Occipital lobe (tissue), 2 donors: ENCODE data around the gene KCNMA1. TPM values are rescaled to one million over a fixed set of nuclear protein-coding genes. Genes with fewer than 3 reads are reported as not detected.
"Not testable (repeated sequence)": the region's sequence is repeated elsewhere in the genome, so short reads cannot be mapped to it uniquely, and the experiment has no call there.

Source experiments
- DNase-seq: peaks from one replicate; lab custom pipeline; 2025; lab: John Stamatoyannopoulos, UW
- total RNA-seq: library from RNA; depleted of rRNA; stranded (reverse); fragments of >200 nt; gene quantifications from one replicate; pipeline ENCODE4 v1.2.3, GENCODE V29; 2014

Gene KCNMA1
- total RNA-seq, 1 donor from 2014 or later: 43.0 TPM

DNA sequence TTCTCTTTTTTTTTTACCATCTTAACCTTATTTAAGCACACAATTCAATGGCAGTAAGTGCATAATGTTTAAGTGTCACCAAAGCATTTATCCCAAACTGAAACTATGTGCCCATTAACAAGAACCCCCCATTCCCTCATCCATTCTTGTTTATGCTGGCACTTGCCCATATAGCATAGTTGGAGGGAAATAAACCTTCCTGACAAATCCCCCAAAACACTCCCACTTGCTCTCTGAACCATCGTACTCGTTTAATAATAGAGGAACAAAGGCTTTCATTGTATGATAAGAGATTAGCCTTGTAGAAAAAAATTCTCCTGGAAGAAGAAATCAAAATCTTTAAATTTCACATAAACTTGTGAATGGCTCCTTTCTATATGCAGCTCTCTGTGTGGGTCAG is 26.4 kb upstream of the KCNMA1 start:
- no peak for DNase-seq

DNA sequence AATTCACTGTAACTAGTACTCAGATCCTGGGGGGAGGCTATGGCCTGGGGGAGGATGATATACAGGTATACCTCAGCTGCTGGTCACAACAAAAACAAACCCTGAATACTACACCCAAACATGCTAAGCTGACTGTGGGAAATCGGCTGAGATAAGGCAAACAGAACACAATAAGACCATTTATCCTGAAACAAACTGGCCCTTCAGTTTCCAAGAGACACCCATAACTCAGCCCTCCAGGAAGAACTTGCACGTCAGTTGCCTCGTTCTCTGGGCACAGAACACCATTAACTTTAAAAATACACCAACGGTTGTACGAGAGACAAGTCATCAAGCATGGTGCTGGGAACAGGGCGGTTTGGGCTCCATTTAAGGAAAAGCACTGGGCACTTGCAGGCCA is 24.1 kb upstream of the KCNMA1 start:
- no peak for DNase-seq

DNA sequence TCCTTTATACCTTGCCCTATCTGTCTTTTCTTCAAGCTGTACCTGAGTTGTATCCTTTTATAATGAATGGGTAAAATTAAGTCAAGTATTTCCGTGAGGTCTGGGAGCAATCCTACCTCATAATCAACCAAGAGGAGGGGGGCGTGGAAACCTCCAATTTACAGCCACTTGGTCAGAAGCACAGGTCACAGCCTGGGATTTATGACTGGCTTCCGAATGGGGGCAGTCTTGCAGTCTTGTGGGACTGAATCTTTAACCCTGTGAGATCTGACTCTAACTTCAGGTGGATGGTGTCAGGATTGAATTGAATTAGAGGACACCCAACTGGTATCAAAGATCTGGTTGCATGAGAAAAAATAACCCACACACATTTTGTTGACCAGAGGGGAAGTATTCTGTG is 23.5 kb upstream of the KCNMA1 start:
- DNase-seq: no peak

DNA sequence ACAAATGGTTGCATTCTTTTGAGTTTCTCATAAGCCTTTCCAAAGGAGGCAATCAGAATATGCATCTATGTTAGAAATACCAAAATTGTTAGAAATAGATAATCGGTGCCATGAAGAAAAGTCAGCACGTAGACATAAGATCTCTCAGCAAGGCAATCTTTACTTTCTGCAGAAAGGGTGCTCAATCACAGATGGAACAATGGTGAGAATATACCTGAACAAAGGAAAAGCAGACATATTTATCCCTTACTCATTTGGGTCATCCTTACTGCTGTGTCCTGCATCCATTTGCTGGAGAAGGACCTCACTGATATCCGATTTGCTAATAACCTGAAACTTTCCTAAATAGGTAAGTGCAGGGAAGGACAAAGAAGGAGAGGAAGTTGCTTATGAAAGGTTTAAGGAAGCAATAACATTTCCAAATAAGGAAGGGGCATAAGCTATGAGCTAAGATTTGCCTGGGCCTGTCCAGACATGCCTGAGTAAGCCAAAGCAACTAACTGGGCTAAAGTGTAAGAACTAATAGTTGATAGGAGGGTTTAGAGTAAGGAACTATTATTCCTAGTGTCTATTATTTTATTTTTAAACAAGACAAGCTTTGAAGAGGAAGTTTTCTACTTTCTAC is 21.6 kb upstream of the KCNMA1 start:
- not testable (repeated sequence) for DNase-seq

DNA sequence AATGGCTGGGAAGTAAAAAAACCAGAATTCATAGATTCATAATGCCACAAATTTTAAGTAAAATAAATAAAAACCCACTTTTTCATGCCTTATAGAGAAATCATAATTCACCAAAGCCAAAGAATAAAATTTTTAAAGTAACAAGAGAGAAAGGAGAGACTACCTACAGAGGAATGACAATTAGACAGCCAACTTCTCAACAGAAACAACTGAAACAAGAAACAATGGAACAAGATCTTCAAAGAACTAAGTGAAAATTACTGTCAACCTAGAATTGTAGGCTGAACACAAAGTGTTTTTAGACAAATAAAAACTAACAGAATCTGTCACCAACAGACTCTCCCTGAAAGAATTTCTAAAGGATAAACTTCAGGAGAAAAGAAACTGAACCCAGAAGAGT is 15.6 kb upstream of the KCNMA1 start:
- no peak for DNase-seq

DNA sequence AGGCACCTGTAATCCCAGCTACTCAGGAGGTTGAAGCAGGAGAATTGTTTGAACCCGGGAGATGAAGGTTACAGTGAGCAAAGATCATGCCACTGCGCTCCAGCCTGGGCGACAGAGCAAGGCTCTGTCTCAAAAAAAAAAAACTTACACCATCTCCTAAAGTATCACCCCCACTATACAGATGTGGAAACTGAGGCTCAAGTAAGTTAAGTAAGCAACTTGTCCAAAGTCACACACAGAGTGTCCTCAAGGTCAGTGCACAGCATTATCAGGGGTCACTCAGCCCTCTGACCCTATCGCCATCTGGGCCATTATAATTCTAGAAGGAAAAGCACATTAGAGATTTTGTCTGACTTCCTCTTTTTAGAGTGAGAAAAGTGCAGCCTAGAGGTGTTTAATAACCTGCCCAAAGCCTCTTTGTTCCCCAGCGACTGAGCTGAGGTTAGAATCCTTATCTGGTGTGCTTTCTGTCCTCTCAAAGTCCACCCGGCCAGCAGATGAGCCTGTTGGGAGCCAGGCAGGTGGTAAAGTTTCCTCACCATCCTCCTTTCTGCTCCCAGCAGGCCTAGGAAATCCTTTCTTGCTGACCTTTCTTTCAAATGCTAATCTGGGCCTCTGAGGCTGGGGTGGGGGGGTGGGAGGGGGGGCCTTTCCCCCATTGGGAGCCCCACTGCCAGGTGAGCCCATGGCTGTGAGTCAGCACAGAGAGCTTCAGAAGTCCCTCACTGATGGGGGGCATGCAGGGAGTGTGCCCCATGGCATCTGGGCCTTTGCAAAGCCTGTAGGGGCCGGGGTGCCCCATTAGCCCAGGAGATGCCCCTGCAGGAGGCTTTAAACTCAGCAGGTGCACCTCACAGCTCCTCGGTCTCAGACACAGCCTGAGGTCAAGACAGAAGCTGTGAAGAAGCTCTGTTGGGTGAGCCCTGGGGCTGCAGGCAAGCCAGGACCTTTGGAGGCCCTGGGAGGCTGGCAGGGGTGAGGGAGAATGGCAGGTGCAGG is 12.0 kb upstream of the KCNMA1 start:
- DNase-seq: no peak

DNA sequence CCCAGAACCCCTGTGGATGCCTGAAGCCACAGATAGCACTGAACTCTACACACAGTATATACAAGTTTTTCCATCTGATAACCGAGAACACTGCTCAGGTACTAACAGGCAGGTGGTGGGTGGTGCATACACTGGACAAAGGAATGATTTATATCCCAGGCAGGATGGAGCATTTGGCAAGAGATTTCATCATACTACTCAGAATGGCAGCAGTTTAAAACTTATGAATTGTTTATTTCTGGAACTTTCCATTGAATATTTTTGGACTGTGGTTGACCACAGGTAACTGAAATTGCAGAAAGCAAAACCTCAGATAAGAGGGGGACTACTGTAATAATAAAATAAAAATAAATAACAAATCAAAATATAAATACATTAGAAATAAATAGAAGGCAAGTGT is 10.9 kb upstream of the KCNMA1 start:
- no peak for DNase-seq

DNA sequence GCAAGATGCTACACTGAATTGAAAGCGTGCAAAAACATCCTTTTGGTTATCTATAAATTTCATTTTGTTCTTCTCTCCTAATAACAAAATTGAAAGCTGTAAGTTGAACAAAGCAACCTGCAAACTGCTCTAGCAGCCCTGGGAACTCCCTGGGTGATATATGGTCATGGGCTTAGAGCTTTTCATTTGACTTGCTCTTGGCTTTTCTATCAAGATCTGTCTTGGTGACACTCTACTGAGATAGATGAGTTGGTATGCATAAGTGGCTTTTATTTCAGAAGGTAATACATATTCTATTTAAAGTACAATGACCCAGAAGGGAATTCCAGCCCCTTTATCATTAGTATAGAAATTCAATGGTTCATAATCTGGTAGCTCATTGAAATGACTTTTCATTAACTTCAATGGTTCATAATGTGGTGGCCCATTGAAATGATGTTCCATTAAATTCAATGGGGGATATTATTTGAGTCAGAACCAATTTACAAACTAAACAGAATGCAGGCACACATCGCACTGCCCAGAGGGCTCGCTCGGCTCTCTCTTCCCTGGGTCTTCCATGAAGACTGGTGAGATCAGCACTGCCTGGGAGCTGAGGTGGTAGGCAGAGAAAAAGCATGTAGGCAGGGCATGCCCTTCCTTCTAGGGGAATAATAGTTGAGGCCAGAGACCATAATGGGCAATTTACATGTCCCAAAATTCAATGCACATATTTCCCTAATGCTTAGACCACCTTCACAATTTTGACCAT is 10.1 kb upstream of the KCNMA1 start:
- DNase-seq: no peak

DNA sequence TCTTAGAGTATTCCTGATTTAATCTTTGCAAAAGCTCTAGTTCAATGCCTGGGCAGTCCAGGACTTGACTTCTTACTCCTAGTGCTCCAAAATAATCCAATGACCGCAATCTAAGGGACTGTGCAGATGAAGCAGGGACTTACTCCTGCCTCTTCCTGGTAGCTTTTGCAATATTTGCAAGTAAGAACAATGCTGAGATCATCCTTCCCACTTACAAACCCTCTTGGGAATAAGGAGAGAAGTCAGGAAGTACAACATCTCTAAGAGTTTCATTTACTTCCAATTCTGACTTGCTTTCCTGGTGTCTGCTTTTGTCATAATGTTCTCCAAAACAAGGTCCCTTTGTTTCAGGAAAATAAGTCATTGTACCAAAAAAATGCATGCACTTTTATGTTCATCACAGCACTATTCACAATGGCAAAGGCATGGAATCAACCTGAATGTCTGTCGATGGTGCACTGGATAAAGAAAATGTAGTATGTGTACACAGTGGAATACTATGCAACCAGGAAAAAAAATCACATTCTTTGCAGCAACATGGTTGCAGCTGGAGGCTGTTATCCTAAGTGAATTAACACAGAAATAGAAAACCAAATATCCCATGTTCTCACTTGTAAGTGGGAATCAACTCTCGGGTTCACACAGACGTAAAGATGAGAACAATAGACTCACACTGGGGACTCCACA is 7.1 kb upstream of the KCNMA1 start:
- no peak for DNase-seq

DNA sequence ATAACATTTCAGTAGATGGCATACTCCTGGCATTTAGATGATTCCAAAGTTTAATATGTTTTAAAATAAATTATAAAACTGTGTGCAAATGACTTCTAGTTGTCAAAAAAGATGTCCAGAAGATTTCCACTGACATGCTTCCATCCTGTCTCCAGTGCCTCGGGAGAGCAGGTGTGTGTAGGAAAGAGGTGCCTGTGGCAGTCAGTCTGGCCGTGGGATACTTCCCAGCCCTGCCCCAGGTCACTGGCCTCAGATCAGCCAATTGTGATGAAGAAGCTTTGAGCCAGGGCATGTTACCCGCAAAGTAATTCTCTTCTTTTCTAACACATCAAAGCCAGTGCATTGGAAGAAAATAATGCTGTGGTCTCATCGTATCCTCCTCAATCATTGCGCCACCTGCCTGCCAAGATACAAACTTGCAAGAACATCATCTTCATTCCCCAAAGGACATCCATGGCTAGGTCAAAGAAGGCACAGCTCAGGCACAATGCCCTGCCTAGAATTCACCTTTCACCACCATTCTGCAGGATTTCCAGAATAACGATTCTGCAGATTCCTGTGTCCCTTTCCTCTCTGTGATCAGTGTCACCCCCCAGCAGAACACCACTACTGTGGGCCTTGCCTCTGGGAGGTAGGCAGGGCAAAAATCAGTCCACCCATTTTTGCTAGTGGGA is 6.3 kb upstream of the KCNMA1 start:
- no peak for DNase-seq

DNA sequence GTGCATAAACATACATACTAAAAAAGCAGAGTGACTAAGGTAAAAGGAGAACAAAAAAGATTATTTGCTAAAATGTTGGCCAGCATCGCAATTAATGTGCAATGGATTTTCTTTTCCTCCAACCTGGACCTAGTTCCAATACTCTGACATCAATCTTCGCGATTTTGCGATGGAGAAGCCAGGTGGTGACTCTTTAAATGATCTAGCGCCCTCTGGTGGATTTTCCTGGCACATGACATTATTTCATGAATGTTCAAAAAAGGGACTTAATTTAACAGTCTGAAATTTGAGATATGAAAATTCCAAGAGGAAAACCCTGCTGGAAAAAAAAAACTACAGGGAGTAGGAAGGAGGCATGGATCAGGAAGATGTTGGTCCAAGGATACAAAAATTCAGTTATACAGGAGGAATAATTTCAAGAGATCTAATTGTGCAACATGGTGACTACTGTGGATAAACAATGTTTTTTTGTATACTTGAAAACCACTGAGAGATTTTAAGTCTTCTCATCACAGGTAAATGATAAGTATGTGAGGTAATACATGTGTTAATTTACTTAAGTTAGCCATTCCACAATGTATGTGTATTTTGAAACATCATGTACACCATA is 4.3 kb upstream of the KCNMA1 start:
- no peak for DNase-seq

DNA sequence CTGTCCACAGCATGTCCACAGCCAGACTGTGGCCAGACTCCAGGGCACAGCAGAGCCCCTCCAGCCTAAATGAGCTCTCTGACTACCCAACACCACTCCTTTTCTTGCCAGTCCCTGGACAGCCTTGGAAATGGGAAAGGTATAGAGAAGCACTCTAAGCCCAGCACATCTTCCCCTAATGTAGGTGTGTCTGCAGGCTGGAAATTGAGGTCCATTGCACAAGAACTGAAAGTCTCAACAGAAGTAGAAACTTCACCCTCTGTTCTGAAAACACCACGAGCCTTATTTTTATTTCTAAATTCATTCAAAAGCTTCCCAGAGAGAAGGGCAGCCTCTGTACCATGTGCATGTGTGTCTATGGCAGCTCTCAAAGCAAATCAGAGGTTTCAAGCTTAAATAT is 3.7 kb upstream of the KCNMA1 start:
- no peak for DNase-seq

DNA sequence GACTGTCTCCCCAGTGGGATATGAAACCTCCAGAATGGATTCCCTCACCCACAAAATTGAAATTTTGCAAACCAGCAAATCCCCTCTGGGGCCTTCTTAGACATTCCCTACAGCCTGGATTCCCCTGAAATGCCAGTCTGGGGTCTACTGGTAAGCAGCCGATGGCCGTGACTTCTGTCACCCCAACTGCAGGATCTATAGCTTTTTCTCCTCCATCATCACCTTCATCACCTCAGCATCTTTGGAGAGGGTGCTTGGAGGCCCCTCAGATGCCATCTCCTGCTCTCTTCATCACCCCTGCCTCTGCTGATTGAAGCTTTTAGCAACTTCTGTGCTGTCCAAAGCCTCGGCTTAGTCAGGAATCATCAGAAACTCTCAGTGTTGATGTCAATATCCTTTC is 2.6 kb upstream of the KCNMA1 start:
- no peak for DNase-seq

DNA sequence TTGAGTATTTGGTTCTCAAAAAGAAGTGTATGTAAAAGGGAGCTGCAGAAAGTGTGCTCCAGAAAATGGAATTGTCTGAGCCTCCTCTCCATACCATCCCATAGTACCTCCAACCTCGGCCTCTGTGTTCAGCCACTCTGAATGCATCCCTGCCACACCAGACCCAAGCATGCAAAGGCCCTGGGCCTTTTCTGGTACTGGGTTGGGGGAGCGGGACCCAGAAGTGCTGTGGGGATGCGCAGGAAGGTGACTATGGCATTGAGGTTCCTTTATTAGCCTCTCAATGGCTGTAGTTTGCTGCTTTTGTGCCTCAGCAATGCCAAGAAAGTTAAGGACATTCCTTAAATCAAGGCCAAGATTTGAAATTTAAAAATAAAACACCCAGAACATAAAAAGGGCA is 2.1 kb upstream of the KCNMA1 start:
- DNase-seq: no peak

DNA sequence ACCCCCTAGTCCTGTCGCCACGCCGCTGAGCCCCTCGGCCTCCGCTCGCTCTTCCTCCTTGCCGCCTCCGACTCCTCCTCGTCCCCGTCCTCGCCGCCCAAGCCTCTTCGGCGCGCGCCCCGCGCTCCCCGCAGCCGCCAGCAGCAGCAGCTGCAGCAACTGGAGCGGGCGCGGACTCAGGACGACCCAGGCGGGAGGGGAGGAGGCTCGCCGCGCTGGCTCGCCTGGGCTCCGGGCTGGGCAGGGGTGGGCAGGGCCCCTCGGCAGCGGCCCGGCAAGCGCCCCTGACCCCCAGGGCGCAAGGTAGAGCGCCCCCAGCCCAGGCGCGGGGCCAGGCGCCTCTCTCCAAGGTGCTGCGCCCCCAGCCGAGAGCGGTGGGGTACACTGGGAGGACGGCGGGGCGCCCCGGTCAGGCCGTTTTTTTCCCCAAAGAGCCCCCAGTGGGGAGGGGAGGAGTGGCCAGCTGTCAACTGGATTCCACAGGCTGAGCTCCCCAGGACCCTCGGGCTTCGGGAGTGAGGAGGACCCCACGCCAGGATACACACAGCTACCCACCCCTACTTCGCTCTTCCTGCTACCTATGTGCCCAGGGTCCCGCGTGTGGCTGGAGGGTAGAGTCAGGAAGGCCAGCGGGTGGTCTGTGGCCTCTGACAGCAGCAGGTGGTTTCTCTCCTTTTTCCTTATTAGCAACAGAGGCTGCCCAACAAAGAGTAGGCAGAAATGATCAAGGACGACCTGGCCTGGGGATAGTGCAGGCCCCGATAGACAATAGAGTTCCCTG is 903 bp upstream of the KCNMA1 start:
- DNase-seq: peak; percentile 24

DNA sequence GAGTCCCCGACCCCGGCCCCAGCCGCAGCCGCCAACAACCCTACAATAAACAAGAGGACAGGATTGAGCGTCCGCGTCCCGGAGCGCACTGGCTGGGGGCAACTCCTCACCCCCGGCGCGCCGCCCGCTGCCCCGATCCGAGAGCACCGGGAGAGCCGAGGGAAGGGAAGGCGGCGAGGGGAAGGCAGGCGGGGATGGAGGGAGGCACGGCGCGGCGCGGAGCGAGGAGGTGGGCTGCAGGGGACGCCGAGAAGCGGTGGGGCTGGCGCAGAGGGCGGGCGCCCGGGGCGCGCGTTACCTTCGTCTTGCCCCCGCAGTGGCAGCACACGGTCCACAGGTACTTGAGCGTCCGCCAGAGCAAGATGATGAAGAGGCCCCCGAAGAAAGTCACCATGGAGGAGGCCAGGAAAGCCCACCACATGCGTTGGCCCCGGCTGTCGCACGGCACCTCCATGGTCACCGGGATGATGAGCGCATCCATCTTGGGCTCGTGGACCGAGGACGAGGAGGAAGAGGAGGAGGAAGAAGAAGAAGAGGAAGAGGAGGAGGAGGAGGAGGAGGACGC is 559 bp downstream of the KCNMA1 start:
- no peak for DNase-seq

DNA sequence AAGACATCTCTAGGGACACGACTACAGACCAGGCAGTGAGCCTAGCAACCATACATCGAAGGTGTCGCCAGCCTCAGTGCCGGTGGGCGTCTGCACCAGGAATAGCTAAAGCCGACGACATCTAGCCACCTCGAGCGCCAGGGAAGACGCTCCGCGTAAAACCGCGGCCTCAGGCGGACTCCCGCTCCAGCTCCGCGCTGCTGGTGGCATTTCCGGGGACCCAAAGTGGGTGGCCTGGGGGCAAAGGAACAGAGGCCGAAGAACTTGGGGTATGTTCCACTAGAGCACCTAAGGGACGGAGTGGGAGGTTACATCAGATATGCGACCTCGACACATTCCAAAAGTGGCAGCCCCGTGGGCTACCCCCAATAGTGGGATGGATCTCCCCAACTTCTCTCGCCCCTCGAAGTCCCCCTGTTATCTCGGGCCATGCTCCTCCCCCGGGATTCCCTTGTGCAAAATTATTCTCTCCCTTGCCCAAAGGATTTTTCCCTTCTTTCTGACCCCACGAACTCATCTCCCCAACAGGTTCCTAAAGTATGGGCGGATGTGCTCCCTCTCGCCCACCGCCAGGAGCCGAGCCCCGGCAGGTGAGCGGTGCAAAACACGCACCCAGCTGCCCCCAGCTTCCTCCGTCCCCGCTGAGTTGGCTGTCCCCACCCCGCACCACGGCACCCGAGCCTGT is 1.2 kb downstream of the KCNMA1 start:
- peak; percentile 18 for DNase-seq

DNA sequence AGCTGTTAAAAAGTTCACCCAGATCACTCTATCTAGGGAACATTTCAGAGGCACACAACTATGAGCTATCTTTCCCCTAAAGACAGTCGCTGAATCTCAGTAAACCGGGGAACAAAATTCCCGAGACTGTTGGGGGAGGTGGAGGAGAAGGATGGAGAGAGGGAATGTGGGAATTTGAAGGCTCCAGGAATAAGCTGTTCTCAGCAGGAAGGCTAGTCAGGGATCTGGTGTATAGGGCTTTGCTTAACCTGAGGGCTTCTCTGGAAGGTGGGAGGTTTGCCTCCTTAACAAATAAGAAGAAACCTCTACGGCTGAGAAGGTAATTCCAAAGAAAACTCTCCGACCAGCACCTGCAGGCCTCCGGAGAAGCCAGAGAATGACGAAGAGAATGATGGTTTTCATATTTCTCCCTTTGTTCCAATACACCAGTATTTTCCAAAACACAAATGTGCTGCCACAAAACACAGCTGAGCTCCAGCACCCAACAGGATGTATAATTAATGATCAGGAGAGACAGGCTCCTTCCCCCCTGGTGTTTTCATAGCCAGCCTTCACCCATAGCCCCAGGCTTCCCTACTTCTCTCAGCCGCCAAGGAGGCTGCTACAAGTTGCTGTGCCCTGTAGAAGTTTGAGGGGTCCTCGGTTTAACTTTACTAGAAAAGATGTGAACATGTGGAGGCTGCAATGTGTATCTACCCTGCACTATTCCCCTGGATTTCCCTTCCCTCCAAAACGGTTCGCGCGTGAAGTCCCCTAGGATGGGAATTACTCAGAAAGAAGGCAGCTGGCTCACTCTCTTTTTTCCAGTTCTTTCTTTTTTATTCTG is 2.0 kb downstream of the KCNMA1 start:
- DNase-seq: no peak
